ENCODE measurements around the gene MAP3K4. TPM values are rescaled to one million over a fixed set of nuclear protein-coding genes. Genes with fewer than 3 reads are reported as not detected.

Gene MAP3K4
- total RNA-seq, 4 donors from 2014 or later = 34.9 to 113 (median 52.3) TPM

GRCh38 chr6:161080263-161080970 is 88.8 kb downstream of the MAP3K4 start:
- Histone ChIP-seq H3K4me1 (no peaks in the 10 kb centered on the region), H3K4me3 (replicated peaks in 1 of 3) (no peak overlapping the region), H3K36me3 (peaks cover 23 to 32% of the 10 kb centered on the region in 2 donors), H3K27ac (no peak overlapping the region), H3K27me3 (no peaks in the 10 kb centered on the region), H3K9me3 (no peaks in the 10 kb centered on the region)
- WGBS, 2 donors = 91 to 96% methylated on average over 12 of the region's 12 CpGs
- TF ChIP-seq POLR2A (IDR thresholded peaks at IDR 0.05) (no peak), CTCF (IDR thresholded peaks at IDR 0.05) (no peak)
- no peak for DNase-seq
- intact Hi-C loops (cut with DNase I) = no loop called here

GRCh38 chr6:161082215-161082614 is 90.6 kb downstream of the MAP3K4 start:
- H3K36me3 ChIP-seq = peaks cover 28 to 42% of the 10 kb centered on the region in 2 donors
- no peak for TF ChIP-seq CTCF (IDR thresholded peaks at IDR 0.05)
- TF ChIP-seq POLR2A (IDR thresholded peaks at IDR 0.05) = no peak
- no peak for DNase-seq
- no peak overlapping the region for H3K4me3 ChIP-seq (replicated peaks in 1 of 3)
- no peaks in the 10 kb centered on the region for H3K9me3 ChIP-seq
- no peaks in the 10 kb centered on the region for H3K4me1 ChIP-seq
- 84 to 89% methylated on average over 2 of the region's 2 CpGs for WGBS, 2 donors
- H3K27ac ChIP-seq = no peak overlapping the region
- intact Hi-C loops (cut with DNase I) = no loop called here
- no peaks in the 10 kb centered on the region for H3K27me3 ChIP-seq

GRCh38 chr6:161085246-161085645 is 93.7 kb downstream of the MAP3K4 start:
- Histone ChIP-seq H3K4me1 (no peaks in the 10 kb centered on the region), H3K27ac (no peak overlapping the region), H3K27me3 (no peaks in the 10 kb centered on the region), H3K9me3 (no peaks in the 10 kb centered on the region), H3K4me3 (replicated peaks in 1 of 3) (no peak overlapping the region), H3K36me3 (peaks cover 49 to 70% of the 10 kb centered on the region in 2 donors)
- TF ChIP-seq POLR2A (IDR thresholded peaks at IDR 0.05) (no peak), CTCF (IDR thresholded peaks at IDR 0.05) (no peak)
- WGBS, 2 donors = 96 to 97% methylated on average over 5 of the region's 5 CpGs
- DNase-seq = no peak
- intact Hi-C loops (cut with DNase I) = no loop called here

GRCh38 chr6:161088676-161089328 is 97.2 kb downstream of the MAP3K4 start:
- Histone ChIP-seq H3K36me3 (peaks cover 35 to 56% of the 10 kb centered on the region in 2 donors), H3K4me3 (replicated peaks in 1 of 3) (no peak overlapping the region), H3K4me1 (no peaks in the 10 kb centered on the region), H3K27ac (no peak overlapping the region), H3K27me3 (no peaks in the 10 kb centered on the region), H3K9me3 (no peaks in the 10 kb centered on the region)
- DNase-seq = no peak
- TF ChIP-seq POLR2A (IDR thresholded peaks at IDR 0.05) = no peak
- TF ChIP-seq CTCF (IDR thresholded peaks at IDR 0.05) = no peak
- WGBS, 2 donors = 58 to 61% methylated on average over 2 of the region's 2 CpGs
- intact Hi-C loops (cut with DNase I) = no loop called here

- Histone ChIP-seq H3K27ac (no peak overlapping the region), H3K9me3 (no peaks in the 10 kb centered on the region), H3K4me1 (no peaks in the 10 kb centered on the region), H3K36me3 (peaks cover 30 to 53% of the 10 kb centered on the region in 2 donors), H3K27me3 (no peaks in the 10 kb centered on the region), H3K4me3 (replicated peaks in 1 of 3) (no peak overlapping the region)
- no peak for TF ChIP-seq CTCF (IDR thresholded peaks at IDR 0.05)
- TF ChIP-seq POLR2A (IDR thresholded peaks at IDR 0.05) = no peak
- DNase-seq = no peak
- intact Hi-C loops (cut with DNase I) = no loop called here
- 92 to 95% methylated on average over 4 of the region's 4 CpGs for WGBS, 2 donors
These were observed 99.6 kb downstream of the MAP3K4 start for GRCh38 chr6:161091151-161091550.
